Measurements from ENCODE around the gene RBMS3. TPM values are rescaled to one million over a fixed set of nuclear protein-coding genes. Genes with fewer than 3 reads are reported as not detected.

RBMS3 gene
- total RNA-seq, 1 experiment from 2014 or later: 1.3 TPM

GRCh38 chr3:29949131-29949530 lies 668.3 kb downstream of the RBMS3 start:
- Mint-ChIP-seq H3K9me3 (ENCODE audit: low read depth, unreplicated experiment) (no peaks in the 10 kb centered on the region), H3K4me3 (ENCODE audit: low read depth, unreplicated experiment) (no peak overlapping the region), H3K27me3 (ENCODE audit: unreplicated experiment) (no peaks in the 10 kb centered on the region), H3K4me1 (ENCODE audit: low read depth, unreplicated experiment) (peaks cover 11% of the 10 kb centered on the region), H3K27ac (ENCODE audit: unreplicated experiment) (no peak overlapping the region), H3K36me3 (ENCODE audit: insufficient read depth, unreplicated experiment) (no peaks in the 10 kb centered on the region)
- CTCF ChIA-PET: no interaction called here
- DNase-seq: no peak
- intact Hi-C loops (cut with micrococcal nuclease; ENCODE audit: unreplicated experiment): no loop called here
- BruUV-seq (replicated peaks): no TSS peak
- TF ChIP-seq, protein P1, sequence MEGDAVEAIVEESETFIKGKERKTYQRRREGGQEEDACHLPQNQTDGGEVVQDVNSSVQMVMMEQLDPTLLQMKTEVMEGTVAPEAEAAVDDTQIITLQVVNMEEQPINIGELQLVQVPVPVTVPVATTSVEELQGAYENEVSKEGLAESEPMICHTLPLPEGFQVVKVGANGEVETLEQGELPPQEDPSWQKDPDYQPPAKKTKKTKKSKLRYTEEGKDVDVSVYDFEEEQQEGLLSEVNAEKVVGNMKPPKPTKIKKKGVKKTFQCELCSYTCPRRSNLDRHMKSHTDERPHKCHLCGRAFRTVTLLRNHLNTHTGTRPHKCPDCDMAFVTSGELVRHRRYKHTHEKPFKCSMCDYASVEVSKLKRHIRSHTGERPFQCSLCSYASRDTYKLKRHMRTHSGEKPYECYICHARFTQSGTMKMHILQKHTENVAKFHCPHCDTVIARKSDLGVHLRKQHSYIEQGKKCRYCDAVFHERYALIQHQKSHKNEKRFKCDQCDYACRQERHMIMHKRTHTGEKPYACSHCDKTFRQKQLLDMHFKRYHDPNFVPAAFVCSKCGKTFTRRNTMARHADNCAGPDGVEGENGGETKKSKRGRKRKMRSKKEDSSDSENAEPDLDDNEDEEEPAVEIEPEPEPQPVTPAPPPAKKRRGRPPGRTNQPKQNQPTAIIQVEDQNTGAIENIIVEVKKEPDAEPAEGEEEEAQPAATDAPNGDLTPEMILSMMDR (IDR thresholded peaks at IDR 0.05; ENCODE audit: unreplicated experiment): no peak

- CTCF ChIA-PET: no interaction called here
- Mint-ChIP-seq H3K9me3 (ENCODE audit: low read depth, unreplicated experiment) (no peaks in the 10 kb centered on the region), H3K27ac (ENCODE audit: unreplicated experiment) (no peak overlapping the region), H3K36me3 (ENCODE audit: insufficient read depth, unreplicated experiment) (no peaks in the 10 kb centered on the region), H3K4me3 (ENCODE audit: low read depth, unreplicated experiment) (no peak overlapping the region), H3K4me1 (ENCODE audit: low read depth, unreplicated experiment) (peaks cover 11% of the 10 kb centered on the region), H3K27me3 (ENCODE audit: unreplicated experiment) (no peaks in the 10 kb centered on the region)
- TF ChIP-seq, protein P1 (IDR thresholded peaks at IDR 0.05; ENCODE audit: unreplicated experiment): no peak
- BruUV-seq (replicated peaks): no TSS peak
- DNase-seq: no peak
- intact Hi-C loops (cut with micrococcal nuclease; ENCODE audit: unreplicated experiment): no loop called here
These were observed 669.2 kb downstream of the RBMS3 start for GRCh38 chr3:29949940-29950616.

GRCh38 chr3:29952431-29952830 lies 671.6 kb downstream of the RBMS3 start:
- TF ChIP-seq, protein P1 (IDR thresholded peaks at IDR 0.05; ENCODE audit: unreplicated experiment): no peak
- Mint-ChIP-seq H3K27ac (ENCODE audit: unreplicated experiment) (no peak overlapping the region), H3K9me3 (ENCODE audit: low read depth, unreplicated experiment) (no peaks in the 10 kb centered on the region), H3K4me3 (ENCODE audit: low read depth, unreplicated experiment) (no peak overlapping the region), H3K27me3 (ENCODE audit: unreplicated experiment) (no peaks in the 10 kb centered on the region), H3K4me1 (ENCODE audit: low read depth, unreplicated experiment) (no peaks in the 10 kb centered on the region), H3K36me3 (ENCODE audit: insufficient read depth, unreplicated experiment) (no peaks in the 10 kb centered on the region)
- CTCF ChIA-PET: no interaction called here
- intact Hi-C loops (cut with micrococcal nuclease; ENCODE audit: unreplicated experiment): no loop called here
- no peak for DNase-seq
- BruUV-seq (replicated peaks): no TSS peak

GRCh38 chr3:29955413-29955812 lies 674.5 kb downstream of the RBMS3 start:
- no peak overlapping the region for H3K27ac Mint-ChIP-seq (ENCODE audit: unreplicated experiment)
- DNase-seq: no peak
- CTCF ChIA-PET: no interaction called here
- TF ChIP-seq, protein P1 (IDR thresholded peaks at IDR 0.05; ENCODE audit: unreplicated experiment): no peak
- intact Hi-C loops (cut with micrococcal nuclease; ENCODE audit: unreplicated experiment): no loop called here
- BruUV-seq (replicated peaks): no TSS peak
- H3K4me1 Mint-ChIP-seq (ENCODE audit: low read depth, unreplicated experiment): no peaks in the 10 kb centered on the region
- no peaks in the 10 kb centered on the region for H3K36me3 Mint-ChIP-seq (ENCODE audit: insufficient read depth, unreplicated experiment)
- H3K4me3 Mint-ChIP-seq (ENCODE audit: low read depth, unreplicated experiment): no peak overlapping the region
- H3K9me3 Mint-ChIP-seq (ENCODE audit: low read depth, unreplicated experiment): no peaks in the 10 kb centered on the region
- no peaks in the 10 kb centered on the region for H3K27me3 Mint-ChIP-seq (ENCODE audit: unreplicated experiment)
